ENCODE data around the gene HEATR5A.
"Not testable (repeated sequence)": the region's sequence is repeated elsewhere in the genome, so short reads cannot be mapped to it uniquely, and the experiment has no call there.

DNA sequence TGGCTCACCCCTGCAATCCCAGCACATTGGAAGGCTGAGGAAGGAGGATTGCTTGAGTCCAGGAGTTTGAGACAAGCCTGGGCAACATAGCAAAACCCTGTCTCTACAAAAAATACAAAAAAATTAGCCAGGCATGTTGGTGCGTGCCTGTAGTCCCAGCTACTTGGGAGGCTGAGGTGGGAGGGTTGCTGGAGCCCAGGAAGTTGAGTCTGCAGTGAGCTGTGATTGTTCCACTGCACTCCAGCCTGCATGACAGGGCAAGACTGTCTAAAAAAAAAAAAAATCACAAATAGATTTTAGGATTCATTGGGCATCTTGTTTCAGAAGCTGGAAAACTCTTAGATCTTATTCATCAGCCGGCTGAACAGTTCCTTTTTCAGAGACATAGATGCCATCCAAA is 42.1 kb upstream of the HEATR5A start:
- TF ChIP-seq POLR2A, EP300 (IDR thresholded peaks at IDR 0.05): not testable (repeated sequence)
- TF ChIP-seq, protein P1, sequence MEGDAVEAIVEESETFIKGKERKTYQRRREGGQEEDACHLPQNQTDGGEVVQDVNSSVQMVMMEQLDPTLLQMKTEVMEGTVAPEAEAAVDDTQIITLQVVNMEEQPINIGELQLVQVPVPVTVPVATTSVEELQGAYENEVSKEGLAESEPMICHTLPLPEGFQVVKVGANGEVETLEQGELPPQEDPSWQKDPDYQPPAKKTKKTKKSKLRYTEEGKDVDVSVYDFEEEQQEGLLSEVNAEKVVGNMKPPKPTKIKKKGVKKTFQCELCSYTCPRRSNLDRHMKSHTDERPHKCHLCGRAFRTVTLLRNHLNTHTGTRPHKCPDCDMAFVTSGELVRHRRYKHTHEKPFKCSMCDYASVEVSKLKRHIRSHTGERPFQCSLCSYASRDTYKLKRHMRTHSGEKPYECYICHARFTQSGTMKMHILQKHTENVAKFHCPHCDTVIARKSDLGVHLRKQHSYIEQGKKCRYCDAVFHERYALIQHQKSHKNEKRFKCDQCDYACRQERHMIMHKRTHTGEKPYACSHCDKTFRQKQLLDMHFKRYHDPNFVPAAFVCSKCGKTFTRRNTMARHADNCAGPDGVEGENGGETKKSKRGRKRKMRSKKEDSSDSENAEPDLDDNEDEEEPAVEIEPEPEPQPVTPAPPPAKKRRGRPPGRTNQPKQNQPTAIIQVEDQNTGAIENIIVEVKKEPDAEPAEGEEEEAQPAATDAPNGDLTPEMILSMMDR (IDR thresholded peaks at IDR 0.05): not testable (repeated sequence)
